PC-3 (cell line): ENCODE measurements around the gene TINAGL1.

ENCODE experiments used
- EZH2 ChIP-seq: fragments of 300-600 bp; sonication (generic); IDR thresholded peaks from one replicate; pipeline ENCODE4 v1.6.1; 2017; ENCODE audit warnings: antibody characterized with exemption, mild to moderate bottlenecking, low read length; ENCODE audit not compliant: unreplicated experiment
- TF ChIP-seq, protein P1 (sequence below): fragments of 300-600 bp; sonication (generic); conservative IDR thresholded peaks from 2 replicates; pipeline ENCODE4 v1.5.1; 2017; ENCODE audit warnings: antibody characterized with exemption, low read depth, mild to moderate bottlenecking, low read length

DNA sequence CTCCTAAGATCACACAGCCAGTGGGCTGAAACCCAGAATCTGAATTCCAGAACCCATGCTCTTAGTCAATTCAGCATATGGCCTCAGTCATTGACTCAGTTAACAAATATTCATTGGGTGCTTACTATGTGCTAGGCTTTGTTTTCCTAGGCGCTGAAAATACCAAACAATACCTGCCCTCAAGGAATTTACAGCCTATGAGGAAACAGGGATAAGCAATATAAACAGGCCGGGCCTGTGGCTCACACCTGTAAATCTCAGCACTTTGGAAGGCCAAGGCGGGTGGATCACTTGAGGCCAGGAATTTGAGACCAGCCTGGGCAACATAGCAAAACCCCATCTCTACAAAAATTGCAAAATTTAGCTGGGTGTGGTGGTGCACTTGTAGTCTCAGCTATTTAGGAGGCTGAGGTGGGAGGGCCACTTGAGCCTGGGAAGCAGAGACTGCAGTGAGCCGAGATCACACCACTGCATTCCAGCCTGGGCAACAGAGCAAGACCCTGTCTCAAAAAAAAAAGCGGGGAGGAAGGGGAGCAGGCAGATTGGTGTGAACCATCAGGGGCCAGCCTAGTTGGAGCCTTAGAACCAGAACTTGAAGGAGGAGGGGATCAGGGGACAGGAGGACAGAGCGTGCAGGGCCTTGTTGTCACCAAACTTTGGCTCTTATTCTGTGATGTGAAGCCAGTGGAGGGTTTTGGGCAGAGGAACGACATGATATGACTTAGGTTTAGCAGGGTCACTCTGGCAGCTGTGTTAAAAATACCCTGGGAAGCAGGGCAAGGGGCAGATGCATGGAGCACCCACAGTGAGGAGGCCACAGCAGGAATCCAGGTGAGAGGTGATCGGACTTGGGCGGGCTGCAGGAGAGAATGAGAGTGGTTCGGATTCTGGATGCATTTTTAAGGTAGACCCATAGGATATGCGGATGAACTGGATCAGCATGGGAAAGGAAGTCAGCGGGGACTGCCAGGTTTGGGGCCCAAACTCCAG lies 5.8 kb downstream of the TINAGL1 start:
- TF ChIP-seq, protein P1, sequence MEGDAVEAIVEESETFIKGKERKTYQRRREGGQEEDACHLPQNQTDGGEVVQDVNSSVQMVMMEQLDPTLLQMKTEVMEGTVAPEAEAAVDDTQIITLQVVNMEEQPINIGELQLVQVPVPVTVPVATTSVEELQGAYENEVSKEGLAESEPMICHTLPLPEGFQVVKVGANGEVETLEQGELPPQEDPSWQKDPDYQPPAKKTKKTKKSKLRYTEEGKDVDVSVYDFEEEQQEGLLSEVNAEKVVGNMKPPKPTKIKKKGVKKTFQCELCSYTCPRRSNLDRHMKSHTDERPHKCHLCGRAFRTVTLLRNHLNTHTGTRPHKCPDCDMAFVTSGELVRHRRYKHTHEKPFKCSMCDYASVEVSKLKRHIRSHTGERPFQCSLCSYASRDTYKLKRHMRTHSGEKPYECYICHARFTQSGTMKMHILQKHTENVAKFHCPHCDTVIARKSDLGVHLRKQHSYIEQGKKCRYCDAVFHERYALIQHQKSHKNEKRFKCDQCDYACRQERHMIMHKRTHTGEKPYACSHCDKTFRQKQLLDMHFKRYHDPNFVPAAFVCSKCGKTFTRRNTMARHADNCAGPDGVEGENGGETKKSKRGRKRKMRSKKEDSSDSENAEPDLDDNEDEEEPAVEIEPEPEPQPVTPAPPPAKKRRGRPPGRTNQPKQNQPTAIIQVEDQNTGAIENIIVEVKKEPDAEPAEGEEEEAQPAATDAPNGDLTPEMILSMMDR = no peak
- TF ChIP-seq EZH2 = no peak
